Endothelial cell of umbilical vein (primary cell): Measurements from ENCODE around the gene NHSL2. TPM values are rescaled to one million over a fixed set of nuclear protein-coding genes. Genes with fewer than 3 reads are reported as not detected.

ENCODE experiments used
- BruUV-seq: library from RNA; stranded (reverse); fragments of 400-500 nt; replicated peaks from 2 replicates; lab custom pipeline; 2021; lab: Mats Ljungman, UMichigan
- CTCF ChIA-PET: fragments of 300-600, 350-600 bp; sonication (Branson Sonifier 250); formaldehyde crosslinking; loops from one replicate; lab custom pipeline; 2021; ENCODE audit warnings: antibody characterized with exemption, inconsistent platforms; lab: Charles Lee
- POLR2A ChIA-PET: fragments of 300-600, 350-600 bp; sonication (Branson Sonifier 250); formaldehyde crosslinking; loops from one replicate; lab custom pipeline; 2021; ENCODE audit warnings: antibody characterized with exemption, inconsistent platforms; lab: Charles Lee
- DNase-seq: peaks from one replicate; pipeline ENCODE4 v3.0.0-alpha.2; 2011; ENCODE audit warnings: low read depth, low spot score
- FAIRE-seq: peaks from 2 replicates; lab custom pipeline; 2011; peaks lifted over from hg19 to GRCh38; lab: Jason Lieb, UNC
- H2AFZ ChIP-seq: 2 replicates; pipeline ENCODE4 v1.6.0; 2012; ENCODE audit warnings: low read depth, low read length, control low read depth, inconsistent platforms
- H3K27ac ChIP-seq: 2 replicates; pipeline ENCODE4 v1.5.1; 2011; ENCODE audit warnings: low read depth, mild to moderate bottlenecking, control low read depth, low read length, moderate library complexity; ENCODE audit not compliant: insufficient read depth
- H3K27me3 ChIP-seq, 2 experiments: 2 replicates each; pipeline versions ENCODE4 v1.6.0 to v1.6.1; 2011; ENCODE audit warnings: low read length in 2 of 2, mixed read lengths in 1 of 2; ENCODE audit not compliant: control insufficient read depth in 2 of 2, insufficient read depth in 2 of 2
- H3K36me3 ChIP-seq, 2 experiments: 2 replicates in 1 of 2; 3 replicates in 1 of 2; pipeline ENCODE4 v1.5.1; 2011; ENCODE audit warnings: low read length in 2 of 2, mild to moderate bottlenecking in 1 of 2, moderate library complexity in 1 of 2; ENCODE audit not compliant: control insufficient read depth in 2 of 2, insufficient read depth in 2 of 2; ENCODE audit errors: extremely low read depth in 1 of 2
- H3K4me1 ChIP-seq: 3 replicates; pipeline ENCODE4 v1.5.1; 2011; ENCODE audit warnings: mild to moderate bottlenecking, low read length; ENCODE audit not compliant: control insufficient read depth, insufficient read depth; ENCODE audit errors: extremely low read depth
- H3K4me2 ChIP-seq: 2 replicates; pipeline ENCODE4 v1.6.1; 2011; ENCODE audit warnings: low read length, control low read depth, mixed read lengths; ENCODE audit not compliant: insufficient read depth
- H3K4me3 ChIP-seq, 3 experiments: fragments of 200-600 bp in 1 of 3; sonication (generic), shearing (Covaris generic) in 1 of 3; replicated peaks in 1 of 3; 2 replicates each; pipeline ENCODE4 v1.5.1; 2011 to 2016; ENCODE audit warnings: control low read depth in 3 of 3, low read length in 3 of 3, mild to moderate bottlenecking in 2 of 3, inconsistent platforms in 1 of 3, low read depth in 1 of 3, moderate library complexity in 1 of 3; ENCODE audit not compliant: insufficient read depth in 1 of 3
- H3K79me2 ChIP-seq: 2 replicates; pipeline ENCODE4 v1.6.0; 2012; ENCODE audit warnings: low read length, inconsistent platforms; ENCODE audit not compliant: control insufficient read depth, insufficient read depth
- H3K9ac ChIP-seq: replicated peaks from 2 replicates; pipeline ENCODE3; 2011; ENCODE audit warnings: low read length, control low read depth; ENCODE audit not compliant: insufficient read depth; ENCODE audit errors: extremely low read depth
- H3K9me1 ChIP-seq: replicated peaks from 3 replicates; pipeline ENCODE4 v1.6.0; 2011; ENCODE audit warnings: mild to moderate bottlenecking, low read length; ENCODE audit not compliant: control insufficient read depth, insufficient read depth; ENCODE audit errors: extremely low read depth
- H3K9me3 ChIP-seq: replicated peaks from 2 replicates; pipeline ENCODE4 v1.5.1; 2012; ENCODE audit warnings: low read length, inconsistent platforms; ENCODE audit not compliant: control insufficient read depth, insufficient read depth
- H4K20me1 ChIP-seq: replicated peaks from 2 replicates; pipeline ENCODE3; 2011; ENCODE audit warnings: mild to moderate bottlenecking, low read length; ENCODE audit not compliant: control insufficient read depth, insufficient read depth; ENCODE audit errors: extremely low read depth
- EZH2 ChIP-seq: IDR thresholded peaks from 2 replicates; pipeline ENCODE4 v1.6.1; 2012; ENCODE audit warnings: borderline replicate concordance, low read depth, mild to moderate bottlenecking, moderate library complexity, low read length, inconsistent platforms; ENCODE audit not compliant: severe bottlenecking
- FOS ChIP-seq: IDR thresholded peaks from 2 replicates; pipeline ENCODE4 v1.6.1; 2011; ENCODE audit warnings: mild to moderate bottlenecking, low read length, moderate library complexity, borderline replicate concordance; ENCODE audit not compliant: insufficient read depth
- GATA2 ChIP-seq: IDR thresholded peaks from 2 replicates; pipeline ENCODE4 v1.7.0; 2011; ENCODE audit warnings: low read depth, mild to moderate bottlenecking, moderate library complexity, mixed read lengths, low read length; ENCODE audit not compliant: insufficient read length, insufficient read depth
- JUN ChIP-seq: IDR thresholded peaks from 2 replicates; pipeline ENCODE4 v1.6.1; 2011; ENCODE audit warnings: borderline replicate concordance, low read depth; ENCODE audit not compliant: insufficient read length, insufficient read depth
- dilution Hi-C: fragments of 300-500 bp; cut with MboI; formaldehyde crosslinking; loops from one replicate; pipeline ENCODE4 v1.15.0; 2019; ENCODE audit warnings: low sequenced_read_pairs; ENCODE audit not compliant: extremely low pct_ligation_motif_present
- intact Hi-C: fragments of 100-400 bp; cut with micrococcal nuclease; formaldehyde crosslinking; loops from one replicate; pipeline ENCODE4 v1.10.0; 2022
- polyA plus RNA-seq, 4 experiments: library from polyadenylated mRNA; depleted of rRNA in 3 of 4; stranded (reverse) in 3 of 4; unstranded in 1 of 4; fragments of >200 nt; gene quantifications; 2 replicates each; pipeline versions ENCODE4 v1.2.1 to v1.2.3, GENCODE V29; 2011 to 2012; ENCODE audit warnings: missing spikeins in 1 of 4
- total RNA-seq: library from RNA; stranded (reverse); gene quantifications from 2 replicates; pipeline ENCODE4 v1.2.3, GENCODE V29; 2021
- TF ChIP-seq, protein P1 (sequence below), 2 donors: IDR thresholded peaks; 1 replicate in 1 of 2; 2 replicates in 1 of 2; pipeline ENCODE4 v1.5.1; 2011; ENCODE audit warnings: low read length in 2 of 2, mild to moderate bottlenecking in 2 of 2, moderate library complexity in 2 of 2, control low read depth in 1 of 2, inconsistent platforms in 1 of 2, low read depth in 1 of 2; ENCODE audit not compliant: insufficient read depth in 1 of 2; ENCODE audit errors: extremely low read depth in 1 of 2
- TF ChIP-seq, protein P2 (sequence below): IDR thresholded peaks from 2 replicates; pipeline ENCODE4 v1.6.1; 2011; ENCODE audit not compliant: insufficient read depth, insufficient read length

The NHSL2 gene
- total and polyA plus RNA-seq, 2 donors (not counting 3 experiments of a cell fraction or from before 2014, with no cell fraction given) = 23.5 to 49.9 TPM

DNA sequence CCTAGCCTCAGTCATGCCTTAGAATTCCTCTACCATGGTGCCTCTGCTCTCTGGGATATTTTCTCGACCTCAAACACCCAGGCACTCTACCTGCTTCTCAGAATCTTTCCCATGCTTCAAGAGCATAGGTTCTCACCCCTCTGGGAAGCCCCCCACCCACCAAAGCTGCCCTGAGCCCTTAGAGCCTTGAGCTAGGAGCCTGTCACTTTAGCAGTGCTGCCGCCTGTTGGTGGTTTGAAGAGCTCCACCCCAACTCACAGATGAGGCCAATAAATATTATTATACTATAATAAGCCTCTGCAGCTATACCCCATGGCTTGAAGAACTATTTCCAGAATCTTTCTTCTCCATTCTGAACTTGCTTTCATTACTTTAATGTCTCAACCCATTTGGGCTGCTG, 111.3 kb downstream of the NHSL2 start:
- no peak overlapping the region for H2AFZ ChIP-seq
- TF ChIP-seq GATA2 (no peak), EZH2 (no peak), JUN (no peak), FOS (no peak)
- TF ChIP-seq, protein P1, sequence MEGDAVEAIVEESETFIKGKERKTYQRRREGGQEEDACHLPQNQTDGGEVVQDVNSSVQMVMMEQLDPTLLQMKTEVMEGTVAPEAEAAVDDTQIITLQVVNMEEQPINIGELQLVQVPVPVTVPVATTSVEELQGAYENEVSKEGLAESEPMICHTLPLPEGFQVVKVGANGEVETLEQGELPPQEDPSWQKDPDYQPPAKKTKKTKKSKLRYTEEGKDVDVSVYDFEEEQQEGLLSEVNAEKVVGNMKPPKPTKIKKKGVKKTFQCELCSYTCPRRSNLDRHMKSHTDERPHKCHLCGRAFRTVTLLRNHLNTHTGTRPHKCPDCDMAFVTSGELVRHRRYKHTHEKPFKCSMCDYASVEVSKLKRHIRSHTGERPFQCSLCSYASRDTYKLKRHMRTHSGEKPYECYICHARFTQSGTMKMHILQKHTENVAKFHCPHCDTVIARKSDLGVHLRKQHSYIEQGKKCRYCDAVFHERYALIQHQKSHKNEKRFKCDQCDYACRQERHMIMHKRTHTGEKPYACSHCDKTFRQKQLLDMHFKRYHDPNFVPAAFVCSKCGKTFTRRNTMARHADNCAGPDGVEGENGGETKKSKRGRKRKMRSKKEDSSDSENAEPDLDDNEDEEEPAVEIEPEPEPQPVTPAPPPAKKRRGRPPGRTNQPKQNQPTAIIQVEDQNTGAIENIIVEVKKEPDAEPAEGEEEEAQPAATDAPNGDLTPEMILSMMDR (IDR thresholded peaks at IDR 0.05; ENCODE audit: extremely low read depth in 1 of 2, insufficient read depth in 1 of 2, low read depth in 1 of 2, low read length in 2 of 2) = peak; percentile 40 to 45
- TF ChIP-seq, protein P2, sequence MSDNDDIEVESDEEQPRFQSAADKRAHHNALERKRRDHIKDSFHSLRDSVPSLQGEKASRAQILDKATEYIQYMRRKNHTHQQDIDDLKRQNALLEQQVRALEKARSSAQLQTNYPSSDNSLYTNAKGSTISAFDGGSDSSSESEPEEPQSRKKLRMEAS = no peak
- CTCF ChIA-PET = interaction anchor here (0.6 to 7.3 kb wide), 24 partner anchors 9 to 110 kb away, joined by 3 to 122 read pairs (median 4); partner anchors contain the start of gene RTL5
- no peaks in the 10 kb centered on the region for H3K9me1 ChIP-seq
- FAIRE-seq (no peak), DNase-seq (no peak)
- intact Hi-C loops (loop anchor here (1.0 kb wide), 1 partner anchor 104 kb away; no protein-coding TSS in a partner anchor), dilution Hi-C loops (no loop called here)
- no peak overlapping the region for H3K4me2 ChIP-seq
- H3K27ac ChIP-seq = no peak overlapping the region
- no peak overlapping the region for H3K9ac ChIP-seq
- no peak overlapping the region for H3K4me3 ChIP-seq
- H3K79me2 ChIP-seq = no peaks in the 10 kb centered on the region
- no peaks in the 10 kb centered on the region for H3K9me3 ChIP-seq
- peaks cover 12% of the 10 kb centered on the region for H3K4me1 ChIP-seq
- no peaks in the 10 kb centered on the region for H3K27me3 ChIP-seq
- no TSS peak for BruUV-seq
- POLR2A ChIA-PET = interaction anchor here (0.6 kb wide), 1 partner anchor 110 kb away, joined by 3 read pairs; no protein-coding TSS in a partner anchor
- no peaks in the 10 kb centered on the region for H4K20me1 ChIP-seq
- no peaks in the 10 kb centered on the region for H3K36me3 ChIP-seq
